Naive thymus-derived CD4-positive, alpha-beta T cell (primary cell): ENCODE results near the gene FCAMR. TPM values are rescaled to one million over a fixed set of nuclear protein-coding genes. Genes with fewer than 3 reads are reported as not detected.

ENCODE experiments used
- ATAC-seq: fragments of 150-1000 bp; cut with Tn5 transposase; 2 replicates; pipeline ENCODE4 v1.10.0; 2021; ENCODE audit warnings: mild to moderate bottlenecking, moderate library complexity
- CTCF ChIA-PET: fragments of 350-600 bp; sonication (Branson Sonifier 250); formaldehyde crosslinking; loops from one replicate; lab custom pipeline; 2021; ENCODE audit warnings: antibody characterized with exemption; lab: Charles Lee
- POLR2A ChIA-PET: fragments of 350-600 bp; sonication (Branson Sonifier 250); formaldehyde crosslinking; loops from one replicate; lab custom pipeline; 2021; ENCODE audit warnings: antibody characterized with exemption, inconsistent platforms; lab: Charles Lee
- DNase-seq, 9 donors: peaks; one replicate each; pipeline versions ENCODE4 v3.0.0 to v3.0.0-alpha.2; 2020 to 2022; ENCODE audit warnings: mixed read lengths in 1 of 9
- H3K27ac ChIP-seq: one replicate; pipeline ENCODE4 v1.7.0; 2013; ENCODE audit warnings: mild to moderate bottlenecking, low read depth, low read length, moderate library complexity
- H3K27me3 ChIP-seq, 2 donors: one replicate each; pipeline ENCODE4 v1.7.0; 2013; ENCODE audit warnings: low read length in 2 of 2, mild to moderate bottlenecking in 2 of 2, moderate library complexity in 2 of 2; ENCODE audit not compliant: control insufficient read depth in 2 of 2, insufficient read depth in 2 of 2
- H3K36me3 ChIP-seq, 3 experiments: 1 replicate in 2 of 3; 2 replicates in 1 of 3; pipeline ENCODE4 v1.7.0; 2013; ENCODE audit warnings: low read length in 3 of 3, mild to moderate bottlenecking in 3 of 3, moderate library complexity in 1 of 3; ENCODE audit not compliant: insufficient read depth in 3 of 3, control insufficient read depth in 2 of 3
- H3K4me1 ChIP-seq, 2 donors: one replicate each; pipeline ENCODE4 v1.7.0; 2013; ENCODE audit warnings: low read length in 2 of 2, mild to moderate bottlenecking in 2 of 2, moderate library complexity in 1 of 2; ENCODE audit not compliant: control insufficient read depth in 2 of 2, insufficient read depth in 2 of 2
- H3K4me3 ChIP-seq: 2 replicates; pipeline ENCODE4 v1.7.0; 2013; ENCODE audit warnings: mild to moderate bottlenecking, low read length
- H3K9me3 ChIP-seq, 3 experiments: 1 replicate in 2 of 3; 2 replicates in 1 of 3; pipeline ENCODE4 v1.7.0; 2013; ENCODE audit warnings: low read length in 3 of 3; ENCODE audit not compliant: control insufficient read depth in 2 of 3
- H3K27ac Mint-ChIP-seq, 9 donors: one replicate each; pipeline ENCODE4 v1.8.0; 2020 to 2022; ENCODE audit warnings: mixed read lengths in 9 of 9, mild to moderate bottlenecking in 8 of 9, moderate library complexity in 5 of 9, inconsistent platforms in 2 of 9
- H3K27me3 Mint-ChIP-seq, 5 donors: one replicate each; pipeline ENCODE4 v1.8.0; 2021 to 2022; ENCODE audit warnings: mixed read lengths in 5 of 5, mild to moderate bottlenecking in 1 of 5
- H3K36me3 Mint-ChIP-seq, 5 donors: one replicate each; pipeline ENCODE4 v1.8.0; 2020 to 2022; ENCODE audit warnings: mixed read lengths in 5 of 5, mild to moderate bottlenecking in 3 of 5, inconsistent platforms in 1 of 5
- H3K4me1 Mint-ChIP-seq, 7 donors: one replicate each; pipeline ENCODE4 v1.8.0; 2020 to 2022; ENCODE audit warnings: mixed read lengths in 7 of 7, mild to moderate bottlenecking in 3 of 7, inconsistent platforms in 1 of 7
- H3K4me3 Mint-ChIP-seq, 10 donors: one replicate each; pipeline ENCODE4 v1.8.0; 2020 to 2022; ENCODE audit warnings: mild to moderate bottlenecking in 10 of 10, mixed read lengths in 10 of 10, moderate library complexity in 6 of 10, inconsistent platforms in 2 of 10
- H3K9me3 Mint-ChIP-seq, 11 donors: one replicate each; pipeline ENCODE4 v1.8.0; 2020 to 2022; ENCODE audit warnings: mixed read lengths in 11 of 11, mild to moderate bottlenecking in 4 of 11, inconsistent platforms in 1 of 11, moderate library complexity in 1 of 11
- intact Hi-C, 2 donors: fragments of 100-400 bp; cut with micrococcal nuclease; formaldehyde crosslinking; loops; one replicate each; pipeline ENCODE4 v1.15.1; 2023
- polyA plus RNA-seq, 2 donors: library from polyadenylated mRNA; unstranded; fragments of 300-500 nt; fragmentation: Illumina TruSeq; gene quantifications; one replicate each; pipeline ENCODE4 v1.2.3, GENCODE V29; 2021
- total RNA-seq, 6 experiments: library from RNA in 5 of 6; stranded (reverse) in 5 of 6; gene quantifications; 1 replicate in 5 of 6; 2 replicates in 1 of 6; pipeline ENCODE4 v1.2.3 and lab custom pipeline; 2021 to 2026

FCAMR gene
- total and polyA plus RNA-seq, 7 experiments from 2014 or later: not detected

DNA sequence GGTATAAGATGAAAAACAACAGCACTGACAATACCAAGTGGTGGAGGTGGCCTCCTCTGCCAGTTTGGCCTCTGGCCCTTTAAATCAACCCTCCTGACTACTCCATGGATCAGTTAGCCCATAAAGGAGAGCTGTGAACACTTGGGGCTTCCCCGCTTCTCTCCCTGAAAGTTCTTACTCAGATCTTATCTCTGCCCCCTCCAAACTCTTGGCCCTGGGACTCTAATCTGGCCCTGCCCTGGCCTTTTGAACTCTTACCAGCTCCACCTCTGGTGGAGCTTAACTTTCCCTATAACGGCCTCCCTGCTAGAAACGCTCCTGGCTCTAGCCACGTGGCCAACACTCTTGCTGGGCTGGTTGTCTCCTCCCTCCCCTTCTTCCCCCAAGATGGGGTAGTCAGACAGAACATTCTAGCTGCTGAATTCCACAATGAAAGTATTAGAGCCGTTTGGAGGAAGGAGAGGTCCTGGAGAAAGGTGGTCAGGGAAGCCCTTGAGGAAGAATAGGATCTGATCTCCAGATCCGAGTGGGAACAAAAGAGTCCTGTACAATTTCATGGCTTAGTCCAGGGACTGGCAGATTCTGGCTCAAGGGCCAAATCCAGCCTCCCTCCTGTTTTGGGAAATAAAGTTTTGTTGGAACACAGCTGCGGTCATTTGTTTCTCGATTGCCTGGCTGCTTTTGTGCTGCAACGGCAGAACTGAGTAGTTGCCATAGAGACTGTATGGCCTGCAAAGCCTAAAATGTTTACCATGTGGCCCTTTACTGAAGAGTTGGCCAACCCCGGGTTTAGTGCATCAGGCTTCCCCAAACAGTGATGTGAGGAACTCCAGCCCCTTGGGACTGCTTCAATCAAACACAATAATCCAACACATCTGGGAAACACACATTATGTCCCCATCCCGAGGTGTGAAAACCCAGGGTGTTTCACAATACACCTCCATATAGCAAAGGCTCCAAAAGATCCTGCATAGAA, 14.5 kb downstream of the FCAMR start:
- Mint-ChIP-seq H3K9me3 (no peaks in the 10 kb centered on the region), H3K27ac (no peak overlapping the region), H3K27me3 (no peaks in the 10 kb centered on the region), H3K36me3 (no peaks in the 10 kb centered on the region), H3K4me1 (peaks cover 0 to 21% (median 0%) of the 10 kb centered on the region in 7 donors), H3K4me3 (no peak overlapping the region)
- H3K27ac ChIP-seq: no peak overlapping the region
- ATAC-seq (no peak), DNase-seq (no peak)
- H3K27me3 ChIP-seq: no peaks in the 10 kb centered on the region
- H3K36me3 ChIP-seq: no peaks in the 10 kb centered on the region
- H3K4me3 ChIP-seq: no peak overlapping the region
- H3K9me3 ChIP-seq: no peaks in the 10 kb centered on the region
- intact Hi-C loops: no loop called here
- ChIA-PET POLR2A (interaction anchor here (0.6 kb wide), 1 partner anchor 18 kb away, joined by 3 read pairs; no protein-coding TSS in a partner anchor), CTCF (interaction anchor here (0.7 to 1.3 kb wide), 5 partner anchors 25 to 146 kb away, joined by 3 to 7 read pairs (median 3); no protein-coding TSS in a partner anchor)
- no peaks in the 10 kb centered on the region for H3K4me1 ChIP-seq

DNA sequence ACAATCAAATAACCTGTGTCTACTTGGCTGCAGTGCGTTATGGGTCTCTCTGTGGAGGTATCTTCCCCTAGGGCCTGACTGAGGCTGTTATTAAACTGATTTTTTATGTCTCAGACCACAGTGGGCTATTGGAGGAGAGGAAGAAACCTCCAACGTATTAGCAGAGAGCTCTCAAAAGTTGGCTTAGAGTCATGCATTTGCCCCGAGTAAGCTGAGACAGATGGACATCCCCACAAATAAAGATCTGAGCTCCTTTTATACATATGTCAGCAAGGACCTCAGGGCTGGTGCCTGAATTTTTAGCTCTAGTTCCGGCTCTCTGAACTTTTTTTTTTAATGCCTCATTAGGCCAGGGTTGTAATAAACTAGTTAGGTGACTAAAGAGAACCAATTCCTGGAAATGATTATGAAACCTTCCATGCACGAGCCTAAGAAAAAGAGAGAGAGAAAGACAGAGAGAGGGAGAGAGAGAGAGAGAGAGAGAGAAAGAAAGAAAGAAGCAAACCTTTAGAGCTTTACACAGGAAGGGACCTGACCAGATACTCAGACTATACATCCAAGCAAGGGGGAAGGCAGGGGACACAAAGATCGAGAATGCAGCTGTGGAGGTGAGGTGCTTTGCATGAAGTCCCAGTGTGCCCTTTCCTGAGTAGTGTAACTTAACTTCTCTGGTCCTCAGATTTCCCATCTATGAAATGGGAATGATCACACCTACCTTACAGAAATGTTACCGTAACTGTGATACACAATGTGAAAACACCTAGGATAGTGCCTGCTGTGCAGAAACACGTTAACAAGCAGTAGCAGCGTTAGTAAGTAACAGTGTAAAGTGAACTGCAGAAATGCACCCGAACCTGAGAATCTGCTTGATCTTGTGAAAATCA, 15.6 kb downstream of the FCAMR start:
- Mint-ChIP-seq H3K27me3 (no peaks in the 10 kb centered on the region), H3K4me3 (no peak overlapping the region), H3K27ac (no peak overlapping the region), H3K4me1 (peaks cover 0 to 21% (median 0%) of the 10 kb centered on the region in 7 donors), H3K9me3 (peaks cover 0 to 6% (median 0%) of the 10 kb centered on the region in 11 donors), H3K36me3 (peaks cover 0 to 5% (median 0%) of the 10 kb centered on the region in 5 donors)
- Histone ChIP-seq H3K27ac (no peak overlapping the region), H3K9me3 (no peaks in the 10 kb centered on the region), H3K4me3 (no peak overlapping the region), H3K36me3 (no peaks in the 10 kb centered on the region), H3K4me1 (no peaks in the 10 kb centered on the region), H3K27me3 (no peaks in the 10 kb centered on the region)
- intact Hi-C loops: no loop called here
- DNase-seq (no peak), ATAC-seq (no peak)
- ChIA-PET CTCF (interaction anchor here (0.7 to 1.3 kb wide), 6 partner anchors 24 to 500 kb away, joined by 3 to 7 read pairs (median 4); partner anchors contain the start of gene CR2), POLR2A (interaction anchor here (1.2 kb wide), 1 partner anchor 9 kb away, joined by 3 read pairs; no protein-coding TSS in a partner anchor)

DNA sequence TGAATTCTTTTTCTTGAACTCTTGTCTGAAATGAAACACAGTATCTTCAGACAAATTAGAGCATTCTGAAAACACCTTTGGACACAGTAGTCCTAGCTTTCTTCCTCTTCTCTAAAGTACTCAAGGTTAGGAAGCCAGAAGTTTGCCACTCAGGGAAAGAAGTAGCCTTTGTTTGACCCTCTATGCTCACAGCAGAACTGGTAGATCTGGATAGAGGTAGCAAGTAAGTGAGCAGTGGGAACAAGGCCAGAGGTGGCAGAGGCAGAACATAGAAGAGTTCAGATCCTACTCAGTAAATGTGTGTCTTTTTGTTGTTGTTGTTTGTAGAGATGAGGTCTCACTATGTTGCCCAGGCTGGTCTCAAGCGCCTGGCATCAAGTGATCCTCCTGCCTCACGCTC, 16.6 kb downstream of the FCAMR start:
- Histone ChIP-seq H3K27ac (no peak overlapping the region), H3K4me3 (no peak overlapping the region), H3K9me3 (no peaks in the 10 kb centered on the region), H3K27me3 (no peaks in the 10 kb centered on the region), H3K36me3 (no peaks in the 10 kb centered on the region), H3K4me1 (no peaks in the 10 kb centered on the region)
- H3K36me3 Mint-ChIP-seq: peaks cover 0 to 5% (median 0%) of the 10 kb centered on the region in 5 donors
- H3K4me1 Mint-ChIP-seq: peaks cover 0 to 21% (median 0%) of the 10 kb centered on the region in 7 donors
- ATAC-seq (no peak), DNase-seq (no peak)
- ChIA-PET CTCF (no interaction called here), POLR2A (interaction anchor here (1.2 kb wide), 1 partner anchor 10 kb away, joined by 3 read pairs; no protein-coding TSS in a partner anchor)
- H3K27ac Mint-ChIP-seq: no peak overlapping the region
- H3K27me3 Mint-ChIP-seq: peaks cover 0 to 4% (median 0%) of the 10 kb centered on the region in 5 donors
- H3K4me3 Mint-ChIP-seq: no peak overlapping the region
- intact Hi-C loops: no loop called here
- peaks cover 0 to 6% (median 0%) of the 10 kb centered on the region in 11 donors for H3K9me3 Mint-ChIP-seq

DNA sequence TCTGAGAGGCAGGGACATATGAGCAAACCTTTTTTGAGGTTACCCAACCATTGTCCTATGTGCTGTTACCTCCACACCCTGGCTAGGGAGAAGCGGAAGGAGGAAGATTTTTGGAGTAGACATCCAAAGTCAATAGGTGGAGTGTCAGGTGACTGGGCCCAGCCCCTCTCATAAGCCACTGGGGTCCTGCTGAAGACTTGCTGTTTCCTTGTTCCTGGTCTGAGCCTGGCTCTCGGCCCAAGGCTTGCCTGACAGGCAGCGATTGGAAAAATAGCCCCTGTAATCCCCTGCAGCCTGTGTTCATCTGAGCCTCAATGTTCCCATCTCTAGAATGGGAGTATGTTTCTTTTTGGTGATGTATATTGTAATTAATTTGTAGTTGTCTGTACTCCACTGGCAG, 17.1 kb downstream of the FCAMR start:
- no peaks in the 10 kb centered on the region for H3K4me1 ChIP-seq
- POLR2A ChIA-PET: no interaction called here

DNA sequence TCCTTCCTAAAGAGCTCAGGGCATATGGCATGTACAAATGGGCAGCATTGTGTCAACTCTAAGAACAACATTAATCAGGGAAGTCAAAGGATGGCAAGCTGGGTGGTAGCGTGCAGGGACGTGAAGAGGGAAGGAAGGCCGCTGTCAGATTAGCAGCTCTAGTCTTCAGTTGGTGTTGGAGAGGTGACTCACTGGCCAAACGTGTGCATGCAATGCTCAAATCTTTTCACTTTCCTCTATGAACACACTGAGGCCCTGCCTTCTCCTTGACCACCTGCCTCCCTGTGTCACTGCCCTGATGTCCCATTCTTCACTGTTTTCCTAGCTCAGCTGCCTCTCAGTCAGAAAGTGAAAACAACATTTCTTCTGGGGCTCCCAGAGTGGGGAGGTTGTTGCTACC, 18.1 kb downstream of the FCAMR start:
- H3K27ac ChIP-seq: no peak overlapping the region
- H3K4me3 ChIP-seq: no peak overlapping the region
- H3K4me1 Mint-ChIP-seq: peaks cover 0 to 21% (median 0%) of the 10 kb centered on the region in 7 donors
- ChIA-PET CTCF (interaction anchor here (0.5 kb wide), 1 partner anchor 845 kb away, joined by 3 read pairs; no protein-coding TSS in a partner anchor), POLR2A (interaction anchor here (0.5 to 1.0 kb wide), 3 partner anchors 15 to 67 kb away, joined by 3 to 6 read pairs (median 3); no protein-coding TSS in a partner anchor)
- DNase-seq (no peak), ATAC-seq (peak; percentile 78)
- H3K4me1 ChIP-seq: no peaks in the 10 kb centered on the region
- H3K4me3 Mint-ChIP-seq: no peak overlapping the region
- intact Hi-C loops: no loop called here
- no peaks in the 10 kb centered on the region for H3K27me3 ChIP-seq
- no peaks in the 10 kb centered on the region for H3K9me3 ChIP-seq
- peaks cover 0 to 9% (median 0%) of the 10 kb centered on the region in 5 donors for H3K27me3 Mint-ChIP-seq
- peak overlapping the region in 1 of 9 donors; percentile 11 for H3K27ac Mint-ChIP-seq
- peaks cover 0 to 5% (median 0%) of the 10 kb centered on the region in 5 donors for H3K36me3 Mint-ChIP-seq
- H3K9me3 Mint-ChIP-seq: peaks cover 0 to 6% (median 0%) of the 10 kb centered on the region in 11 donors
- H3K36me3 ChIP-seq: no peaks in the 10 kb centered on the region

More for the DNA sequence above, 17.1 kb downstream of the FCAMR start:
- Histone ChIP-seq H3K9me3 (no peaks in the 10 kb centered on the region), H3K36me3 (no peaks in the 10 kb centered on the region), H3K27me3 (no peaks in the 10 kb centered on the region), H3K4me3 (no peak overlapping the region), H3K27ac (no peak overlapping the region)
- DNase-seq: no peak
- ATAC-seq: no peak
- peaks cover 0 to 21% (median 0%) of the 10 kb centered on the region in 7 donors for H3K4me1 Mint-ChIP-seq
- intact Hi-C loops: no loop called here
- CTCF ChIA-PET: no interaction called here
- peaks cover 0 to 5% (median 0%) of the 10 kb centered on the region in 5 donors for H3K27me3 Mint-ChIP-seq
- H3K36me3 Mint-ChIP-seq: peaks cover 0 to 5% (median 0%) of the 10 kb centered on the region in 5 donors
- no peak overlapping the region for H3K4me3 Mint-ChIP-seq
- H3K9me3 Mint-ChIP-seq: peaks cover 0 to 6% (median 0%) of the 10 kb centered on the region in 11 donors
- H3K27ac Mint-ChIP-seq: no peak overlapping the region
